GM11168 (cell line): ENCODE measurements around the gene RAB3B.
"Not testable (repeated sequence)": the region's sequence is repeated elsewhere in the genome, so short reads cannot be mapped to it uniquely, and the experiment has no call there.

ENCODE experiments used
- in situ Hi-C: fragments of 300-500 bp; cut with MboI; formaldehyde crosslinking; loops from one replicate; pipeline ENCODE4 v1.12.0; 2022; ENCODE audit warnings: low sequenced_read_pairs; ENCODE audit not compliant: unreplicated experiment

RAB3B gene

GRCh38 chr1:51990478-51990965, at the start of gene RAB3B:
Gene RAB3B (minus strand): TSS chr1:51990700. CDS start chr1:51977117, 13,583 bp downstream.
- in situ Hi-C loops: loop anchor here (5.0 kb wide), 1 partner anchor 33 kb away; no protein-coding TSS in a partner anchor

- in situ Hi-C loops: no loop called here
Observed at GRCh38 chr1:52037909-52038308, 47.4 kb upstream of the RAB3B start.

GRCh38 chr1:52037402-52037814, 46.9 kb upstream of the RAB3B start:
- in situ Hi-C loops: no loop called here

- in situ Hi-C loops: no loop called here
Observed at GRCh38 chr1:52034050-52034384, 43.5 kb upstream of the RAB3B start.

- in situ Hi-C loops: no loop called here
Observed at GRCh38 chr1:52033190-52034049, 42.9 kb upstream of the RAB3B start, which contains the start of gene KTI12. Gene KTI12 (minus strand): TSS chr1:52033810. CDS start chr1:52033761, 49 bp downstream.

- in situ Hi-C loops: no loop called here
Observed at GRCh38 chr1:52032785-52033131, 42.3 kb upstream of the RAB3B start.

- in situ Hi-C loops: no loop called here
Observed at GRCh38 chr1:52032124-52032784, 41.8 kb upstream of the RAB3B start.

GRCh38 chr1:52028839-52029238, 38.3 kb upstream of the RAB3B start:
- in situ Hi-C loops: not testable (repeated sequence)

- in situ Hi-C loops: no loop called here
Observed at GRCh38 chr1:52028328-52028727, 37.8 kb upstream of the RAB3B start.

- in situ Hi-C loops: no loop called here
Observed at GRCh38 chr1:52026278-52026677, 35.8 kb upstream of the RAB3B start.

- in situ Hi-C loops: no loop called here
Observed at GRCh38 chr1:52022133-52022532, 31.6 kb upstream of the RAB3B start.

GRCh38 chr1:52008071-52008809, 17.7 kb upstream of the RAB3B start:
- in situ Hi-C loops: loop anchor here (5.0 kb wide), 1 partner anchor 101 kb away; no protein-coding TSS in a partner anchor

- in situ Hi-C loops: loop anchor here (5.0 kb wide), 1 partner anchor 100 kb away; no protein-coding TSS in a partner anchor
Observed at GRCh38 chr1:52007215-52008002, 16.9 kb upstream of the RAB3B start.

- in situ Hi-C loops: loop anchor here (5.0 kb wide), 1 partner anchor 99 kb away; no protein-coding TSS in a partner anchor
Observed at GRCh38 chr1:52006081-52006553, 15.6 kb upstream of the RAB3B start.

- in situ Hi-C loops: loop anchor here (5.0 kb wide), 1 partner anchor 98 kb away; no protein-coding TSS in a partner anchor
Observed at GRCh38 chr1:52005548-52005947, 15.0 kb upstream of the RAB3B start.

GRCh38 chr1:52003877-52004276, 13.4 kb upstream of the RAB3B start:
- in situ Hi-C loops: no loop called here

- in situ Hi-C loops: no loop called here
Observed at GRCh38 chr1:52002038-52002917, 11.8 kb upstream of the RAB3B start.

GRCh38 chr1:51998701-51999100, 8.2 kb upstream of the RAB3B start:
- in situ Hi-C loops: no loop called here

GRCh38 chr1:51997974-51998382, 7.5 kb upstream of the RAB3B start:
- in situ Hi-C loops: no loop called here
